Transverse colon (tissue), 4 donors: ENCODE results near the gene IRX3. TPM values are rescaled to one million over a fixed set of nuclear protein-coding genes. Genes with fewer than 3 reads are reported as not detected.

Experiments
- DNase-seq: peaks from one replicate; pipeline ENCODE4 v3.0.0-alpha.2; 2019
- H3K27ac ChIP-seq, 4 donors: fragments of 200-600 bp; sonication (generic); 2 replicates each; pipeline ENCODE4 v1.5.1; 2016 to 2018; ENCODE audit warnings: inconsistent platforms in 4 of 4
- H3K27me3 ChIP-seq: fragments of 200-600 bp; sonication (generic); 2 replicates; pipeline ENCODE4 v1.5.1; 2017; ENCODE audit warnings: inconsistent platforms
- H3K36me3 ChIP-seq, 4 donors: fragments of 200-600 bp; sonication (generic); 2 replicates each; pipeline ENCODE4 v1.5.1; 2017 to 2019; ENCODE audit warnings: inconsistent platforms in 4 of 4
- H3K4me1 ChIP-seq, 4 donors: fragments of 200-600 bp; sonication (generic); 2 replicates each; pipeline ENCODE4 v1.5.1; 2017 to 2020; ENCODE audit warnings: inconsistent platforms in 4 of 4
- H3K4me3 ChIP-seq, 4 donors: fragments of 200-600 bp; sonication (generic); 1 replicate in 1 of 4; 2 replicates in 3 of 4; pipeline versions ENCODE4 v1.5.1 to v1.6.1; 2017 to 2019; ENCODE audit warnings: inconsistent platforms in 4 of 4
- H3K9me3 ChIP-seq, 2 donors: fragments of 200-600 bp; sonication (generic); 2 replicates each; pipeline ENCODE4 v1.5.1; 2017 to 2019; ENCODE audit warnings: inconsistent platforms in 2 of 2
- CTCF ChIP-seq, 5 experiments: fragments of 200-600 bp in 3 of 5; fragments of 450-650 bp in 2 of 5; sonication (generic) in 3 of 5; IDR thresholded peaks; 1 replicate in 2 of 5; 2 replicates in 3 of 5; pipeline ENCODE4 v1.5.1; 2016 to 2017; ENCODE audit warnings: antibody characterized with exemption in 5 of 5, inconsistent platforms in 3 of 5, mild to moderate bottlenecking in 2 of 5, moderate library complexity in 1 of 5
- EP300 ChIP-seq: sonication (generic); formaldehyde crosslinking; IDR thresholded peaks from one replicate; pipeline ENCODE4 v1.6.1; 2017; ENCODE audit warnings: antibody characterized with exemption, low read depth
- POLR2A ChIP-seq: fragments of 450-650 bp; IDR thresholded peaks from one replicate; pipeline ENCODE4 v1.6.1; 2016; ENCODE audit warnings: antibody characterized with exemption, mild to moderate bottlenecking, moderate library complexity
- POLR2AphosphoS5 ChIP-seq, 3 donors: sonication (generic); formaldehyde crosslinking; IDR thresholded peaks; one replicate each; pipeline ENCODE4 v1.6.1; 2016; ENCODE audit warnings: antibody characterized with exemption in 3 of 3
- WGBS, 2 donors: methylation state at CpG; one replicate each; pipeline ENCODE4 v1.1.5; 2018; ENCODE audit warnings: low coverage in 1 of 2; 5-methylcytosine and 5-hydroxymethylcytosine counted together
- in situ Hi-C, 4 donors: fragments of 200-750 bp; cut with MboI; loops; one replicate each; pipeline versions ENCODE4 v1.15.0 to v1.15.1; 2017; ENCODE audit warnings: low sequenced_read_pairs in 3 of 4, low pct_ligation_motif_present in 1 of 4, low pct_unique_long_range_greater_than_20kb in 1 of 4
- intact Hi-C: fragments of 100-400 bp; cut with DNase I; formaldehyde crosslinking; loops from one replicate; pipeline ENCODE4 v1.15.1; 2023; ENCODE audit warnings: low total_unique reads
- total RNA-seq, 4 donors: library from RNA; depleted of rRNA; stranded (reverse); fragments of >200 nt; gene quantifications; one replicate each; pipeline ENCODE4 v1.1.0, GENCODE V29; 2016

Gene IRX3
- total RNA-seq, 4 donors from 2014 or later: 0.16 TPM; not detected in 3

- no peak overlapping the region for H3K4me3 ChIP-seq
- in situ Hi-C loops (no loop called here), intact Hi-C loops (no loop called here)
- no peak for DNase-seq
- no peaks in the 10 kb centered on the region for H3K27me3 ChIP-seq
- no peaks in the 10 kb centered on the region for H3K9me3 ChIP-seq
- no peaks in the 10 kb centered on the region for H3K36me3 ChIP-seq
- H3K4me1 ChIP-seq: no peaks in the 10 kb centered on the region
- 77% methylated on average over 9 of the region's 9 CpGs; no CpG with 5 or more reads in 1 of the 2 donors for WGBS, 2 donors
- no peak for TF ChIP-seq POLR2AphosphoS5 (IDR thresholded peaks at IDR 0.05)
- TF ChIP-seq EP300: no peak
- no peak for TF ChIP-seq CTCF (IDR thresholded peaks at IDR 0.05)
- no peak for TF ChIP-seq POLR2A
- no peak overlapping the region for H3K27ac ChIP-seq
Measured at GRCh38 chr16:54320697-54321340, 34.2 kb upstream of the IRX3 start.

- Histone ChIP-seq H3K9me3 (no peaks in the 10 kb centered on the region), H3K27me3 (no peaks in the 10 kb centered on the region), H3K4me1 (no peaks in the 10 kb centered on the region), H3K27ac (no peak overlapping the region), H3K36me3 (no peaks in the 10 kb centered on the region), H3K4me3 (no peak overlapping the region)
- intact Hi-C loops (no loop called here), in situ Hi-C loops (no loop called here)
- WGBS, 2 donors: 62% methylated on average over 1 of the region's 1 CpG; no CpG with 5 or more reads in 1 of the 2 donors
- DNase-seq: no peak
- TF ChIP-seq POLR2A: no peak
- no peak for TF ChIP-seq CTCF (IDR thresholded peaks at IDR 0.05)
- TF ChIP-seq EP300: no peak
- TF ChIP-seq POLR2AphosphoS5 (IDR thresholded peaks at IDR 0.05): no peak
Measured at GRCh38 chr16:54318941-54319340, 32.4 kb upstream of the IRX3 start.

GRCh38 chr16:54317101-54317611 is 30.6 kb upstream of the IRX3 start:
- WGBS, 2 donors: 79 to 84% methylated on average over 15 of the region's 15 CpGs
- DNase-seq: no peak
- no peak for TF ChIP-seq EP300
- TF ChIP-seq CTCF (IDR thresholded peaks at IDR 0.05): no peak
- no peak for TF ChIP-seq POLR2AphosphoS5 (IDR thresholded peaks at IDR 0.05)
- no peak for TF ChIP-seq POLR2A
- Histone ChIP-seq H3K4me1 (no peaks in the 10 kb centered on the region), H3K36me3 (no peaks in the 10 kb centered on the region), H3K27ac (no peak overlapping the region), H3K9me3 (no peaks in the 10 kb centered on the region), H3K27me3 (no peaks in the 10 kb centered on the region), H3K4me3 (no peak overlapping the region)
- intact Hi-C loops: no loop called here
- in situ Hi-C loops: no loop called here

GRCh38 chr16:54316095-54316889 is 29.7 kb upstream of the IRX3 start:
- H3K36me3 ChIP-seq: no peaks in the 10 kb centered on the region
- no peaks in the 10 kb centered on the region for H3K27me3 ChIP-seq
- H3K27ac ChIP-seq: no peak overlapping the region
- intact Hi-C loops: no loop called here
- in situ Hi-C loops: no loop called here
- H3K4me3 ChIP-seq: no peak overlapping the region
- TF ChIP-seq CTCF (IDR thresholded peaks at IDR 0.05) (no peak), EP300 (no peak), POLR2AphosphoS5 (IDR thresholded peaks at IDR 0.05) (no peak), POLR2A (no peak)
- no peak for DNase-seq
- no peaks in the 10 kb centered on the region for H3K9me3 ChIP-seq
- no peaks in the 10 kb centered on the region for H3K4me1 ChIP-seq
- 85% methylated on average over 8 of the region's 8 CpGs; no CpG with 5 or more reads in 1 of the 2 donors for WGBS, 2 donors
